ENCODE results near the gene PPP1R3C. TPM values are rescaled to one million over a fixed set of nuclear protein-coding genes. Genes with fewer than 3 reads are reported as not detected.

The PPP1R3C gene
- total RNA-seq, 1 experiment from 2014 or later, result 0.30 TPM

DNA sequence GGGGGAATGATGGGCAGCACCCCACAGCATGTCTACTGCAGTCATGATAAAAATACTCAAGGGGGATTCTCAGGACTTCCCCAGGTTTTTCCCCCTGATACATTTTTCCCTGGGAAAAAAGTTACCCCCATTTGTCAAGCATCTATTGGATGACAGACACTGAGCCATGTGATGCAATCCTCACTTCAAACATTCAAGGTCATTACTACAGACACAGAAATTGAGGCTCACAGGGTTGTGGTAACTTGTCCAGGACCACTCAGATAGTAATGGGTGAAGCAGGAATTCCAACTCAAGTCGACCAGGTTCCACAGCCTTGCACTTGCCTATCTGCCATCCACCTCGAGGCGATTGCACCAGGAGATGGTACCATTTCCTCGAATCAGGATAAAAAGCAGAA, 31.7 kb downstream of the PPP1R3C start:
- no peaks in the 10 kb centered on the region for H3K27me3 Mint-ChIP-seq (ENCODE audit: insufficient read depth, unreplicated experiment)
- H3K27ac Mint-ChIP-seq (ENCODE audit: low read depth, unreplicated experiment), result no peak overlapping the region
- H3K4me1 Mint-ChIP-seq (ENCODE audit: insufficient read depth, unreplicated experiment), result peaks cover 38% of the 10 kb centered on the region
- intact Hi-C loops (cut with micrococcal nuclease), result no loop called here
- H3K36me3 Mint-ChIP-seq (ENCODE audit: insufficient read depth, unreplicated experiment), result no peaks in the 10 kb centered on the region
- POLR2A ChIA-PET, result no interaction called here
- DNase-seq (ENCODE audit: unreplicated experiment), result no peak
- H3K9me3 Mint-ChIP-seq (ENCODE audit: unreplicated experiment), result peaks cover 7% of the 10 kb centered on the region
- no peak overlapping the region for H3K4me3 Mint-ChIP-seq (ENCODE audit: unreplicated experiment)
- BruUV-seq (replicated peaks), result no TSS peak
- TF ChIP-seq, protein P1, sequence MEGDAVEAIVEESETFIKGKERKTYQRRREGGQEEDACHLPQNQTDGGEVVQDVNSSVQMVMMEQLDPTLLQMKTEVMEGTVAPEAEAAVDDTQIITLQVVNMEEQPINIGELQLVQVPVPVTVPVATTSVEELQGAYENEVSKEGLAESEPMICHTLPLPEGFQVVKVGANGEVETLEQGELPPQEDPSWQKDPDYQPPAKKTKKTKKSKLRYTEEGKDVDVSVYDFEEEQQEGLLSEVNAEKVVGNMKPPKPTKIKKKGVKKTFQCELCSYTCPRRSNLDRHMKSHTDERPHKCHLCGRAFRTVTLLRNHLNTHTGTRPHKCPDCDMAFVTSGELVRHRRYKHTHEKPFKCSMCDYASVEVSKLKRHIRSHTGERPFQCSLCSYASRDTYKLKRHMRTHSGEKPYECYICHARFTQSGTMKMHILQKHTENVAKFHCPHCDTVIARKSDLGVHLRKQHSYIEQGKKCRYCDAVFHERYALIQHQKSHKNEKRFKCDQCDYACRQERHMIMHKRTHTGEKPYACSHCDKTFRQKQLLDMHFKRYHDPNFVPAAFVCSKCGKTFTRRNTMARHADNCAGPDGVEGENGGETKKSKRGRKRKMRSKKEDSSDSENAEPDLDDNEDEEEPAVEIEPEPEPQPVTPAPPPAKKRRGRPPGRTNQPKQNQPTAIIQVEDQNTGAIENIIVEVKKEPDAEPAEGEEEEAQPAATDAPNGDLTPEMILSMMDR (IDR thresholded peaks at IDR 0.05; ENCODE audit: unreplicated experiment), result no peak
- CTCF ChIA-PET, result no interaction called here

DNA sequence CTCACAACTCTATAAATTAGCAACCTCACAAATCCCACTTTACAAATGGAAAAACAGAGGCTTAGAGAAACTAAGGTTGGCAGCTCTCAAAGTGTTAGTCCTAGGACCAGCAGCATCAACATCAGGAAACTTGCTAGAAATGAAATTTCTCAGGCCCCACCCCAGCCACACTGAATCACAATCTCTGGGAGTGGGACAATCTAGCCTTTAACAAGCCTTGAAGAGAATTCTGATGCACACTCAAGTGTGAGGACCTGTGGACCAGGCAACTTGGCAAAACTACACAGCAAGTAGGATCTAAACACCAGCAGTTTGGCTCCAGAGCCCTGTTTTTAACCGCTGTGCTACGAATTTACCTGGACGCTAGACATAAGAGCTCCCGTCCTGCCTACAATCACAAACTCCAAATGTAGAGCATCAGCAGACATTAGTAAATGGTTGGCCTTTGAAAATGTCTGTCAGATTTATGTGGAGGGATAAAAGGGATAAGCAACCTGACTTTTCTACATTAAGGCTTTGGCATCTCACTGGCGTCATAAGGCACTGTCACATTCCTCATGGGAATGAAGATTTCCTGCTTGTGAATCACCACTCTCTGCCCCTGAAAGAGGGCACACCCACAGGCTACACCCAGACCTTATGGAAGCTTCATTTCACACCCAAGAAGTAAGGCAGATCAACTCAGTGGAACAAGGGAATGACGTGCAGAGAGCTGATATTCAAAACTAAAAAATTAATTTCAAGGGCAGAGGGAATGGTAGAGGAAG, 34.5 kb downstream of the PPP1R3C start:
- TF ChIP-seq, protein P1 (IDR thresholded peaks at IDR 0.05; ENCODE audit: unreplicated experiment), result no peak
- ChIA-PET CTCF (interaction anchor here (0.6 to 1.5 kb wide), 2 partner anchors 37 to 82 kb away, joined by 3 to 6 read pairs; no protein-coding TSS in a partner anchor), POLR2A (interaction anchor here (0.5 to 2.8 kb wide), 5 partner anchors 9 to 314 kb away, joined by 3 to 11 read pairs (median 7); no protein-coding TSS in a partner anchor)
- H3K9me3 Mint-ChIP-seq (ENCODE audit: unreplicated experiment), result no peaks in the 10 kb centered on the region
- H3K27me3 Mint-ChIP-seq (ENCODE audit: insufficient read depth, unreplicated experiment), result no peaks in the 10 kb centered on the region
- H3K4me1 Mint-ChIP-seq (ENCODE audit: insufficient read depth, unreplicated experiment), result peaks cover 26% of the 10 kb centered on the region
- peak; percentile 76 for DNase-seq (ENCODE audit: unreplicated experiment)
- intact Hi-C loops (cut with micrococcal nuclease), result no loop called here
- H3K4me3 Mint-ChIP-seq (ENCODE audit: unreplicated experiment), result no peak overlapping the region
- TSS peak; percentile 75 for BruUV-seq (replicated peaks)
- peak overlapping the region; percentile 55 for H3K27ac Mint-ChIP-seq (ENCODE audit: low read depth, unreplicated experiment)
- no peaks in the 10 kb centered on the region for H3K36me3 Mint-ChIP-seq (ENCODE audit: insufficient read depth, unreplicated experiment)

DNA sequence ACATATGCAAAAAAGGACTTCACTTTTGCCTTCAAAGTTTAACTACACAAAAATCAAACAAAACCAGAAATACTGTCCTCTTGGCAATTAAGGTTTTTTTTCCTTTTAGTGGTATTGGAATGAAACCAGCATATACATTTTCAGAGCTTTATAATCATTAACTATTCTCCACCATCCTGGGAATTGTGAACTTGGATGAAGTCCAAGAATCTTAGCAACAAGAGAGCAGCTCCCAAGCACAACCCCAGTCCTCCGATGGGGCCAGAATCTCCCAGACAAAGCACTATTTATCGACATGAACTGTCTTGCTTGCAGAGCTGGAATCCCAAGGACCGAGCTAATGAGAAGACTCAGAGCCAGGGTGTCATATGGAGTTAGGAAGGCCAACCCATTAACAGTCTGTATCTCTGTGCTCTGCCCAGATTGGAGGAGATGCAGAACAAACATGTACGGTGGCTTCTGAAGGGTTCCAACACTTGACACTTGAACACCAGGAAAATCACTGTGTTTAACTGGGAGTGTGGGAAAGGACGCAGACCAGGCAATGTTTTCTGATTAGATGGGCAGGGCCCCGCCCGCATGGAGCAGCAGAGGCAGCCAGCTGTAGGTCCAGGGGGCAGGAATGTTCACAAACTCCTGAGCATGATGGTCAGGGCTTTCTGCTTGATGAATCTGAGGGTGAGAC, 35.5 kb downstream of the PPP1R3C start:
- ChIA-PET CTCF (interaction anchor here (0.6 to 1.2 kb wide), 3 partner anchors 9 to 43 kb away, joined by 3 read pairs; no protein-coding TSS in a partner anchor), POLR2A (interaction anchor here (0.6 to 2.8 kb wide), 6 partner anchors 9 to 85 kb away, joined by 3 to 11 read pairs (median 3); no protein-coding TSS in a partner anchor)
- no peaks in the 10 kb centered on the region for H3K9me3 Mint-ChIP-seq (ENCODE audit: unreplicated experiment)
- no peak overlapping the region for H3K4me3 Mint-ChIP-seq (ENCODE audit: unreplicated experiment)
- BruUV-seq (replicated peaks), result TSS peak; percentile 44
- TF ChIP-seq, protein P1 (IDR thresholded peaks at IDR 0.05; ENCODE audit: unreplicated experiment), result no peak
- peaks cover 26% of the 10 kb centered on the region for H3K4me1 Mint-ChIP-seq (ENCODE audit: insufficient read depth, unreplicated experiment)
- H3K27me3 Mint-ChIP-seq (ENCODE audit: insufficient read depth, unreplicated experiment), result no peaks in the 10 kb centered on the region
- DNase-seq (ENCODE audit: unreplicated experiment), result peak; percentile 39
- H3K36me3 Mint-ChIP-seq (ENCODE audit: insufficient read depth, unreplicated experiment), result no peaks in the 10 kb centered on the region
- intact Hi-C loops (cut with micrococcal nuclease), result no loop called here
- H3K27ac Mint-ChIP-seq (ENCODE audit: low read depth, unreplicated experiment), result peak overlapping the region; percentile 76

DNA sequence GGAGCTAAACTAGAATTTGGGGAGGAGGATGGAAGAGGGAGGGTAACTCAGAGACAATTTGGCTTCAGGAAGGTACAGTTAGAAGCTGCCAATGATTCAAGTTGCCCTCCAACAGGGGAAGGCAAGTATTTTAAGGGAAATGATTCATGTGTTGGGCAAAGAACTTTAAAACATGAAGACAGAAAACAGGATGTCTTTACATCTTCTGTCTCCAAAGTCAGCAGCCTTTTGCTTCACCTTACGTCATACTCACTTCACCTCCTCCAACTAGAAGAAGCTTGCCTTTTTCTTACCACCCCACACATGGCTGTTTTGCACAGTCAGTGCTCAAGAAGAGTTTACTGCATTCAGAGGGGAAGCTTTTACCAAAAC, 36.1 kb downstream of the PPP1R3C start:
- intact Hi-C loops (cut with micrococcal nuclease), result loop anchor here (1.0 kb wide), 1 partner anchor 20 kb away; no protein-coding TSS in a partner anchor
- TF ChIP-seq, protein P1 (IDR thresholded peaks at IDR 0.05; ENCODE audit: unreplicated experiment), result no peak
- H3K4me1 Mint-ChIP-seq (ENCODE audit: insufficient read depth, unreplicated experiment), result peaks cover 26% of the 10 kb centered on the region

More for the DNA sequence above, 36.1 kb downstream of the PPP1R3C start:
- ChIA-PET POLR2A (interaction anchor here (0.8 to 2.8 kb wide), 5 partner anchors 9 to 57 kb away, joined by 3 to 11 read pairs (median 3); no protein-coding TSS in a partner anchor), CTCF (interaction anchor here (0.6 to 1.2 kb wide), 3 partner anchors 9 to 125 kb away, joined by 3 read pairs; no protein-coding TSS in a partner anchor)
- no peak overlapping the region for H3K4me3 Mint-ChIP-seq (ENCODE audit: unreplicated experiment)
- H3K27me3 Mint-ChIP-seq (ENCODE audit: insufficient read depth, unreplicated experiment), result no peaks in the 10 kb centered on the region
- H3K36me3 Mint-ChIP-seq (ENCODE audit: insufficient read depth, unreplicated experiment), result no peaks in the 10 kb centered on the region
- no peaks in the 10 kb centered on the region for H3K9me3 Mint-ChIP-seq (ENCODE audit: unreplicated experiment)
- DNase-seq (ENCODE audit: unreplicated experiment), result peak; percentile 69
- H3K27ac Mint-ChIP-seq (ENCODE audit: low read depth, unreplicated experiment), result peak overlapping the region; percentile 76
- BruUV-seq (replicated peaks), result no TSS peak
